Stimulated activated CD4-positive, alpha-beta T cell treated with anti-CD3 and anti-CD28 coated beads, Interleukin-15, amount 100 ng/mL, for 24 hours (primary cell): ENCODE measurements around the gene RNPEPL1.

ENCODE experiments used
- DNase-seq: peaks from one replicate; pipeline ENCODE4 v3.0.0-alpha.2; 2020

RNPEPL1 gene

DNA sequence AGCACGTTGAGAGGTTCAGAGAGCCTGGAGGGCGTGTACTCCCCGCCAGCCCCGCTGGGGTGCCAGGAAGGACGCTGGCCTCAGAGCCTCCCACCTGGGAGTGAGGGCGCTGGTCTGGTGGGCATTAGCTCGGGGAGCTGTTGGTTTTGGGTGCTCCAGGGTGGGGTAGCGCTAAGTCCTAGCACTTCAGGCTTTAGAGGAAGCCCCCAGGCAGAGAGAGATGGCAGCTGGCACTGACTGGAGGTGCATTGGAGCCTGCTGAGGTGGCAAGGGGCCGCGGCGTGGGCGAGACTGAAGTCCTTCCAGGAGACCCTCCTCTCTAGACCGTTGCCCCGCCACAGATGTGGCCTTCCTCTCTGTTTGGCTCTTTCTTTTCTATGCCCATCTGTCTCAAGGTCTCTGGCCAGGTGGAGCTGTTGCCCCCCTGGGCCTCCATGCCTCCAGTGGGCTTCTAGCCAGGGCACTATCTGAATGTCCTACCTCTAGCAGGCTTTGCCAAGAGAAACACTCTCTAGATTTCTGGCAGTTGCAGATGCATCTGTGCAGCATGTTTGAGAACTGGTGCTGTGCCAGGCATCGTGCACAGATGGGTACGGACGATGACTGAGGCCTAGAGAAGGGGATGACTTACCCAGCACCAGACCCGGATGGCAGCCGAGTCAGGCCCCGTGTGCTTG lies 24.9 kb downstream of the RNPEPL1 start:
- DNase-seq = no peak

DNA sequence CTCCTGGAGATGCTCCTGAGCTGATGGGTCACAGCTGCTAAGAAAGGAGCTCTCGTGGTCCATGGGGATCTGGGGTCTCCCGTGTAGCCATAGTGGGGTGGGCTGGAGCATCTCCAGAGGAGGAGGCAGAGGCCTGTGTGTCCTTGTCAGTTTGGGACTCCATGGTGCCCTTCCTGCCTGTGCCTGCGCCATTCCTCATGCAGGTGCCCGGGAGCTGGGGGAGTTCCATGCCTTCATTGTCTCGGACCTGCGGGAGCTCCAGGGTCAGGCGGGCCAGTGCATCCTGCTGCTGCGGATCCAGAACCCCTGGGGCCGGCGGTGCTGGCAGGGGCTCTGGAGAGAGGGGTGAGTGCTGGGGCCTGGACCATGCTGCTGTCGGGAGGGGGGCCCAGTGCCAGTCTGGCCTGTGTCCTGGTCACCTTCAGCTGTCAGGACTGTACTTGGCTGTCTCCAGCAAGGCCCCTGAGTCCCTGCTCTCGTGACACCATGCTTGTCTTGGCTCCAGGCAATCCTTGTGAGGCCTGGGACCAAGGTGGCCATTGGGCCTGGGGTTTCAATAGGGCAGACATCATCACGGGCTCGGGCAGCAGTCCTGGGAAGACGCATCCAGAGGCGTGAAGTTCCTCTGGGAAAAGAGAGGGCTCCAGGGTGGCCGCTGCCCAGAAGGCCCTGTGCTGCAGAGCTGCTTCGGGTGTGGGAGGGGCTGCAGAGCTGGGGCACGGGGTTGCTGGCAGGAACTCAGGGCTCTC lies 25.6 kb downstream of the RNPEPL1 start:
- no peak for DNase-seq

DNA sequence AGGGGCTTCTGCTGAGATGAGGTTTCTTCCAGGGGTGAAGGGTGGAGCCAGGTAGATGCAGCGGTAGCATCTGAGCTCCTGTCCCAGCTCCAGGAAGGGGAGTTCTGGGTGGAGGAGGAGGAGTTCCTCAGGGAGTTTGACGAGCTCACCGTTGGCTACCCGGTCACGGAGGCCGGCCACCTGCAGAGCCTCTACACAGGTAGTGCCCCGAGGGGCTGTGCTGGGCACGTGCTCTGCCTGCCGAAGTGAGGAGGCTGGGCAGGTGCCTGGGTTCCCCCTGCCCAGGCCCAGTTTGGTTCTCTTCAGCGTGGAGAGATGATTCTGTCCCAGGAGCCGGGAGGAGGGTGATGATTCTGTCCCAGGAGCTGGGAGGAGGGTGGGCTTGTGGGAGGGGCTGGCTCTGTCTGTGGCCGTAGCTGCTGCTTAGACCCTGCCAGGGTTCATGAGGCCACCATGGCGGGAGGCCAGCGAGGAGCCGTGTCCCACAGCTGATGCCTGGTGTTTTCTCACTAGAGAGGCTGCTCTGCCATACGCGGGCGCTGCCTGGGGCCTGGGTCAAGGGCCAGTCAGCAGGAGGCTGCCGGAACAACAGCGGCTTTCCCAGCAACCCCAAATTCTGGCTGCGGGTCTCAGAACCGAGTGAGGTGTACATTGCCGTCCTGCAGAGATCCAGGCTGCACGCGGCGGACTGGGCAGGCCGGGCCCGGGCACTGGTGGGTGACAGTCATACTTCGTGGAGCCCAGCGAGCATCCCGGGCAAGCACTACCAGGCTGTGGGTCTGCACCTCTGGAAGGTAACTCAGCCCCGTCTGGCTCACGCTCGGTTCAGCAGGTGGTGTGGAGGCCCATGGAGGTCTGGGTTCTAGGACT lies 26.5 kb downstream of the RNPEPL1 start:
- no peak for DNase-seq

DNA sequence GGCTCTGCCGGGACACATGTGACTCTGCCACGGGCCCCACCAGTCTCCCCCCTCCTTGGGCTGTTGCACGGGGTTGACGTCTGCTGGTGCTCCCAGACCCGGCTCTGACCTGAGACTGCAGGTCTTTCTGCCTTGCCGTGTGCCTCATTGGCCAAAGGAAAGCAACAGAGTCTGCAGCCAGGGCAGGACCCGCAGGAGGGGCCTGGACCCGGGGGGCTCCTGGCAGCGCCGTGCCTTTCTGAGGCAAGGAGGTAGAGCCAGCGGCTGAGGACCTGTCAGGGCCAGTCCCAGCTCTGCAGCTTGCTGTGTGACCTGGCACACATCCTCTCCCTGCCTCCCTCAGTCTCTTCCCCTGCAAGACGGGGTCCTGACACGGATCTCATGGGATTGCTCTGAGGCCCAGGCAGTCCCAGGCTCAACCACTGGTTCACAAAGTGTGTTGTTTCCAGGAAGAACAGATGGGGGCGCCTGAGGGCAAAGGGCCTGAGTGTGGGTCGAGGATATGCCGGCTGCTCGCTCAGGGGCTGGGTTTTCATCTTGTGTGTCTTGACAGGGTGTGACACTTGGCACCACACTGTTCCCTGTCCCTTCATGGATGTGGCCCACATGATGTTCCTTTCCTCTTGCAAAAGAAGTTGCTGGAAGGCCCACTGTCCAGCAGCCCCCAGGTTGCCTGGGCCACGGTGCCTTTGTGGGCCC lies 27.2 kb downstream of the RNPEPL1 start:
- DNase-seq = peak; percentile 52

DNA sequence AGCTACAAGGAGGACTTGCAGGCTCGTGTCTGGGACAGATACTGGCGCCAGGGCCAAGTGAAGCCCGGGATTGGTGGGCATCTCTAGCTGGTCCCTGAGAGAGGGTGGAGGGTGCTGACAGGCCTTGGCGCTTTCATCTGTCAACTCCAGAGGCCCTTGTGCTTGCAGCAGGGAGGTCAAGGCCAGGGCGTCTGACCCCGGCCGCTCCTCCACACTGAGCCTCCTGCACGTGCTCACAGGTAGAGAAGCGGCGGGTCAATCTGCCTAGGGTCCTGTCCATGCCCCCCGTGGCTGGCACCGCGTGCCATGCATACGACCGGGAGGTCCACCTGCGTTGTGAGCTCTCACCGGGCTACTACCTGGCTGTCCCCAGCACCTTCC lies 27.8 kb downstream of the RNPEPL1 start:
- peak; percentile 0 for DNase-seq

DNA sequence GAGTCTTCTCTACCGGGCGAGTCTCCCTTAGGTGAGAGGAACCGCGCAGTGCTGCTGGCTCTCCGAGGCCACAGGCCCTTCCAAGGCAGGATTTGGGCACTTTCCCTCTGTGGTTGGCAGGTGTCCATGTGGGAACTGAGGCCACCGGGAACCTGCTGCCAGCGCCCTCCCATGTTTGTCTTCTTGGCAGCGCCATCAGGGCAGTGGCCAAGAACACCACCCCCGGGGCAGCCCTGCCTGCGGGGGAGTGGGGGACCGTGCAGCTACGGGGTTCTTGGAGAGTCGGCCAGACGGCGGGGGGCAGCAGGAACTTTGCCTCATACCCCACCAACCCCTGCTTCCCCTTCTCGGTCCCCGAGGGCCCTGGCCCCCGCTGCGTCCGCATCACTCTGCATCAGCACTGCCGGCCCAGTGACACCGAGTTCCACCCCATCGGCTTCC lies 28.2 kb downstream of the RNPEPL1 start:
- peak; percentile 1 for DNase-seq

DNA sequence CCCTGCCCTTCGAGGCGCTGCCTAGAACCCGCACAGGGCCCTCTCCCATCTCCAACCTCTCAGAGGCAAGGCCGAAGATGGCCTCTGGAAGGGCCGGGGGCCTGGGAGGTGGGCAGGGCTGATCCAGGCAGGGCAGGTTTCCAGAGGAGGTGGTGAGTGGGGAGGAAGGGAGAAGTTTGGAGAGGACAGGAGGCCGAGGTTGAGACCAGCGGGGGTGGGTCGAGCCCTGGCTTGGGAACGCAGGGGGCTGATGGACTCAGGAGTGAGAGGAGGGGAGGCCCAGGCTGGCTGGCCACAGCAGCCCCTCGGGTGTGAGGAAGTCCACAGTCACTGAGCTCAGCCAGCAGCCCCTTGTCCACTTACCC lies 28.8 kb downstream of the RNPEPL1 start:
- peak; percentile 0 for DNase-seq

DNA sequence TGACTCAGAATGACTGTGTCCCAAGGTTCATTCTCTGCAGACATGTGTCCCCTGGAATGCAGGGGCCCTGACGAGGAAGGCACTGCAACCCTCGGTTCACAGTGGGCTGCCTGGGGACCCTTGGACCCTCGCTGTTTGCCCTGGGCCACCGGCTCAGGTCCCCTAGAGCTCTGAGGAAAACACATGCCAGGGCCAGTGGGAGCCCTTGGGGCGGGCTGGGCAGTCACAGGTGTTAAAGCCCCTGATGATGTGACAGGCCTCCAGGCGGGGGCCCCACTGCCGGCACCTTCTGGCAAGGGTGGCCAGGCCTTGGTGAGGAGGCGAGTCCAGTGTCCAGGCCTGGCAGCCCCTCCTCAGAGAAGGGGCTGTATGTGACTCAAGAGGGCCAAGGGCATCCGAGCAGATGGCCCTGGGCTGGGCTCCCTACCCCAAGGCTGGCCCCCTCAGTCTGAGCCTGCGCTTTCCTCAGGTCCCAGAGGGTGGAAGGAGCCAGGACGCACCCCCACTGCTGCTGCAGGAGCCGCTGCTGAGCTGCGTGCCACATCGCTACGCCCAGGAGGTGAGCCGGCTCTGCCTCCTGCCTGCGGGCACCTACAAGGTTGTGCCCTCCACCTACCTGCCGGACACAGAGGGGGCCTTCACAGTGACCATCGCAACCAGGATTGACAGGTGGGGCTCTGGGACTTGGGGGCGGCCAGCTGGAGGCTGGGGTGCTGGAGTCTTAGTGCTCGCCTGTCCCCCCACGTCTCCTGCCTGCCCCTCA lies 29.3 kb downstream of the RNPEPL1 start:
- no peak for DNase-seq

DNA sequence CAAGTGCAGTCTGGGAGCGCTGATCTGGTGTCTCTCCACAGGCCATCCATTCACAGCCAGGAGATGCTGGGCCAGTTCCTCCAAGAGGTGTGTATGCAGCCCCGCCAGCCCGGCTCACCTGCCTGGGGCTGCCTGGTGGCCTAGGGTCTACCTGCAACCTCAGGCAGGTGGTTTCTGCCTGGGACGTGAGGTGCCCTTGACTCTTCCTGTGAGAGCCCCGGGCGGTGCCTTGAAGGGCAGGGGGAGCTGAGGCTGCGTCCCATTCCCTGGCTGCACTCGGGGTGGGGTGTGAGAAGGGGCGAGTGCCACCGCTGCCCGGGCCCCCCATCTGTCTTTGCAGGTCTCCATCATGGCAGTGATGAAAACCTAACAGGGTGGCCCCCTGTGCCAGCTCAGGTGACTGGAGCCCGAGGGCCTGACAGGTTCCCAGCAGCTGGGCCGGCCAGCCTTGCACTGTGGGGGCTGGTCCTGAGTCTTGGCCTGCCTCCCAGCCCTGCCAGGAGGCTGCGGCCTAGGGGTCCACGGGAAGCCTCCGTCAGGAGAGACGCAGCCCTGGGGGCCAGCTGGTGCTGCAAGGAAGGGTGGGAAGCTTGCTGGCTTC lies 30.1 kb downstream of the RNPEPL1 start:
- no peak for DNase-seq

DNA sequence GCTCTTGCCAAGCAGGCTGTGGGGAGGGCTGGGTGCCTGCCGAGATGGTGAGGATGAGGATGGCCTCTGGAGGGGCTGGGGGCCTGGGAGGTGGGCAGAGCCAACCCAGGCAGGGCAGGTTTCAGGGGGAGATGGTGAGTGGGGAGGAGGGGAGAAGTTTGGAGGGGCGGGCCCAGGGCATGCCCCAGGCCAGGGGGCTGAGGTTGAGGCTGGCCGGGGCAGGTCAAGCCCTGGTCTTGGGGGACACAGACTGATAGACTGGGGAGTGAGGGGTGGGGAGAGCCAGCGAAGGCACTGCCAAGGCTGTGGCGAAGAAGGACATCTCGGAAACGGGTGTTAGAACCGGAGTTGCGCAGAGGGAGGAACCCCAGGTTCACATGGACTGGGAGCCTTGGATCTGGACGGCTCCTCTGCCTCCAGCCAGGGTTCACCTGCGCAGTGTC lies 30.9 kb downstream of the RNPEPL1 start:
- no peak for DNase-seq

DNA sequence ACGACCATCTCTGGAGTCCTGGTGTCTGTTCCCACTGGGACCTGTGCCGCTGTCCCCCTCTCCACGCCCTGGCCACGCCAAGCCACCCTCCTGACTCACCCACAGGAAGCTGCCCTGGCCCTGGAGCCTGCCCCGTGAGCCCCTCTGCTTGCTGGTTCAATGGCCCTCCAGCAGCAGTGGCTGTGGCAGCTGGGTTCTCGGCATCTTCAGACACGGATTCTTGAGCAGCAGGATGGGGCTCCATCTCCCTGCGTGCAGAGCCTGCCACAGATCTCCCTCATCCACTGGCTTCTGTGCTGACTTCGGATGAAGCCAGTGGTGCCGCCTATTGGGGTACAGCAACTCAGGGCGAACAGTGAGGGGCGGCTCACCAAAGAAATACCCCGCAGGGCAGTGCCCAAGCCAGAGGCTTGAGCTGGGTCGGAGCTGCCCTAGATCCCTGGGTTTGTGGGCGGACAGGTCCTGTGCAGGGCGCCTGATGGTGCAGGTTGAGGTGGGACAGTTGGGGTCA lies 32.2 kb downstream of the RNPEPL1 start:
- DNase-seq = no peak

DNA sequence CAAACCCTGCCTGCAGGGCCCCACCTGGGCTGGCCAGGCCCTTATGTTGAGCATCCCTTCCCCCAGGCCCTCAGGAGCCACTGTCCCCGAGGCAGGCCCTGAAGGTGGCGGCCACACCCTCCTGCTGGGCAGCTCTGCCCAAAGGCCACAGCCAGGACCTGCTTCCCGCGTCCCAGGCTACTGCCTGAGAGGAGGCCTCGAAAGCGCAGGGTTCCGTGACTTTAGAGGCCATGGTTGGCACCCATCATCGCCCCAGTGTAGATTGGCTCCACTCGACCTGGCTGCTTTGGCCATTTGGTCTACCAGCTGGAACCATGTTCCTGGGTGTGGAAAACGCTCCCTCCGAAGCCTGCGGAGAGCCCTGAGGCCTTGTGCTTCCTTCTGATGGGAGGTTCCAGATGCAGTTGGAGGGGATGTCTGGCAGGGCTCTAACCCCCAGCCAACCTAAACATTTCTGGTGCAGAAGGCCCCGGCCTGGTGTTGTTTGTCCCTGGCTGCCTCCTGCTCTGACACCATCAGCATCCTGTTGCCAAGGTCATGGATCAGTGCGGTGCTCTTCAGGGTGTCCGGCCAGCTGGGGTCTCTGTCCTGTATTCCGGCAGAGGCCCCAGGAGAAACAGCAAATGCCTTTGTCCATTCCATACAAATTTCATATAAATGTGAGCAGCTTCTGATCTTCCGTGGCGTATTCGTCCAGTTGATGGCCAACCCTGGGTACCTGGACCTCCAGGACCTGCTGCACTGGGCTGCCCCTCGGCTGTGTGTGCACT lies 33.0 kb downstream of the RNPEPL1 start:
- DNase-seq = peak; percentile 1

DNA sequence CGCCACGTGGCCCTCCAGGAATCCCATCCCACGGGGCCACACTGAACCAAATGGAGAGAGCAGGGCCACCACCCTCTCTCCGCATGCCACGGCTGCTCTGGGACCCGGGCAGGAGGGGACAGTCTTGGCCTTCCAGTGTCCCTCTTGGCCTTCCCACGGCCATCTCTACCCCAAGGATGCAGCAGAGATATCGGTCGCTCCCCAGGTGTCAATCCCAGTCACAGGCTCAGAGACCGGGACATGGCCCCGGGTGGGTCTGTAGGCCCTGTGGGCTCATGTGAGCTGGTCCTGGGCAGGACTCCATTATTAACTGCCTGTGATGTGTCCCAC lies 33.5 kb downstream of the RNPEPL1 start:
- no peak for DNase-seq

DNA sequence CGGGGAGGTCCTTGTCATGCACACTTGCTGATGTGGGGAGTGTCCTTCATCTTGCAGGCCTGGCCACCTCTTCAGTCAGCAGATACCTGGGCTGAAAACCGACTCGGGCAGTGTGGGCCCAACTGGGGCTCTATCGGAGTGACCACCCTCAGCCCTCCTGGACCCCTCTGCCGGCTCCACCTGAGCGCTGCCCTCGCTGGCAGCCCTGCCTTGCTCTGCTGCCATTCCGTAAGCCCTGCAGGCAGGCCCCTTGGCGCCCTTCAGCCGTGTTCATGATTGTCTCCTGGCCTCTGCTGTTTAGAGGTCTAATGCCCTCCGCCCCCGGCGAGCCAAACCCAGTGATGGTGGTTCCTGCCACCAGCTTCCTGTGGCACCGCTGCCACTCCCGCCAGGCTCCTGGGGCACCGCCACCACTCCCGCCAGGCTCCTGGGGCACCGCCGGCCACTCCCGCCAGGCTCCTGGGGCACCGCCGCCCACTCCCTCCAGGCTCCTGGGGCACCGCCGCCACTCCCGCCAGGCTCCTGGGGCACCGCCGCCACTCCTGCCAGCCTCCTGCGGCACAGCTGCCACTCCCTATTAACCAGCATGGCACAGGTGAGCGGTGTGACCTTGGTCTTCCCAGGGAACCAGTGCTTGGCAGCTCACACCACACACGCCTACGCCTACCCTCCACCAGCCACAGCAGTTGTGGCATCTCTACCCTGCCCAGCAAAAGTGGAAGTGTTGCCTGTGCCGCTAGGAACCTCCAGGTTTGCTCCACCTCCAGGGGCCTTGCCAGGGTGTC lies 34.2 kb downstream of the RNPEPL1 start:
- DNase-seq = peak; percentile 1

DNA sequence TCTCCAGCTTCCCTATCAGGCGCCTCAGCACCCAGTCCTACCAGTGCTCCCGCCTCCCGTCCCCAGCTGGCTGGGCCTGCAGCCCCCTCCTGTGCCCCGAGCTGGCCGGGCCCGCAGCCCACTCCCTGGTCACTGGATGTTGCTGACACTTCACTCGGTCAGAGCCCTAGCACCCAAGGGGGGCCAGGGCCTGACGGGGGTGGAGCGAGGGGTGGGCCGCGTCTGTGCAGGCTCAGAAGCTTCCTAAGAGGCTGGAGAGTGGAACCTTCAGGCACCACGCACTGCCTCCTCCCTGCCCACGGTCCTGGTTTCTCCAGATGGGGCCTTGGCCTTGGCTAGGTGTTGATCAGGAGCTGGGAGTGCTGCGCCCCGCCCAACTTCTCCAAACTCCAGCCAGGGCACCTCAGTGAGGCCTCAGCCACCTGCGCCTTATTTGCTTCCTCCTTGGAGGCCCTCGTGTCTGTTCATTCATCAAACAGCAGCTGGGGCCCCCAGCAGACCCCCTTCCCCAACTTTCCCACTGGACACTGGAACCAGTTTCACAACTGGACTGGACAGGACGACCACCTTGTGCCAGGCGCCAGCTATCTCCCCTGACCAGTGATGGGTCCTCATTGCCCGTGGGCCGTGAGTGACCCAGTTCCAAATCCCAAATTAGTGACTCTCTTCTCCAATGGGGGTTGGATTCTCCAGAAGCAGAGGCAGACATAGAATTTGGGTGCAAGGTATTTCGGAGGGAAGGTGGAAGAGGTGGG lies 35.0 kb downstream of the RNPEPL1 start:
- DNase-seq = peak; percentile 1

DNA sequence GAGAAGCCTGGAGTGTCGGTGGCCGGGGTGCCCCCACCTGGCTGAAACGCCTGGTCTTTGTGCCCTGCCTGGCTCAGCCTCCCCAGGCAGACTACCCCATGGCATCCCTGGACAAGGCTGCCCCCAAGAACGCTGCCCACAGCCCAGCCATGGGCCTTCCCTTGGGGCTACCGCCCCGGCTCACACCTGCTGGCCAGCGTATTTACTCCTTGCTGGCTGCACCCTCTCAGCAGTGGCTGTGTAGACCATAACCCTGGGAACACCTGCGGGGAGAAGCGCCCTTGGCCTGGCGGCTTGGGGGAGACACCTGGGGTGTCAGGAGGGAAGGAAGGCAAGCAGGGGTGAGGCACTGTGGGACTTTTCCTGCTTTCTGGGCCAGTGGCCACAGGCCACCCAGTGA lies 35.6 kb downstream of the RNPEPL1 start:
- peak; percentile 1 for DNase-seq

DNA sequence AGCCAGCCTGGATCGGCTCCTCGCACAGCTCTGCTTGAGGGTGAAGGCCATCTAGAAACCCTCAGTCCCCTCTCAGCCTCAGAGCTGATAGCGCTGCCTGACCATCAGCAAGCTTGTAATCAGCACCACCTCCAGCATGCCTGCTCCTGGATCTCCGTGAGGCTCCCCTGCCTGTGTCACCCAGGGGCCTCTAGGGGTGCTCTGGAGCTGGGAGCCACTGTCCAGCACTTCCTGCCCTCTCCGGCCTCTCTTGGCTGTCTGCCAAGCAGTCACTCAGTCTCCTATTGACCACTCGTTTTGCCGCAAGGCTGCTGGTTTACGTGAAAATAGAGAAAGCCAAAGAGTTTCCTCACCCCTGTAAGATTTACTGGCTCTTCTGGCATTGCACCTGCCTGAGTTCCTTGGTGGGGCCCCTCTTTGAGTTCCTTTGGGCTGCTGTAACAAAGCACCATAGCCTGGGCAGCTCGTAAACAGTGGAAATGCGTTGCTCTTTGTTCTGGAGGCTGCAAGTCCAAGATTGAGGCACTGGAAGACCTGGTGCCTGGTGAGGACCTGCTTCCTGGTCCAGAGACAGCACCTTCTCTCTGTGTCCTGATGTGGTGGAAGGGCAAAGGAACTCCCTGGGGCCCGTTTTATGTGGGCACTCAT lies 36.1 kb downstream of the RNPEPL1 start:
- peak; percentile 5 for DNase-seq

DNA sequence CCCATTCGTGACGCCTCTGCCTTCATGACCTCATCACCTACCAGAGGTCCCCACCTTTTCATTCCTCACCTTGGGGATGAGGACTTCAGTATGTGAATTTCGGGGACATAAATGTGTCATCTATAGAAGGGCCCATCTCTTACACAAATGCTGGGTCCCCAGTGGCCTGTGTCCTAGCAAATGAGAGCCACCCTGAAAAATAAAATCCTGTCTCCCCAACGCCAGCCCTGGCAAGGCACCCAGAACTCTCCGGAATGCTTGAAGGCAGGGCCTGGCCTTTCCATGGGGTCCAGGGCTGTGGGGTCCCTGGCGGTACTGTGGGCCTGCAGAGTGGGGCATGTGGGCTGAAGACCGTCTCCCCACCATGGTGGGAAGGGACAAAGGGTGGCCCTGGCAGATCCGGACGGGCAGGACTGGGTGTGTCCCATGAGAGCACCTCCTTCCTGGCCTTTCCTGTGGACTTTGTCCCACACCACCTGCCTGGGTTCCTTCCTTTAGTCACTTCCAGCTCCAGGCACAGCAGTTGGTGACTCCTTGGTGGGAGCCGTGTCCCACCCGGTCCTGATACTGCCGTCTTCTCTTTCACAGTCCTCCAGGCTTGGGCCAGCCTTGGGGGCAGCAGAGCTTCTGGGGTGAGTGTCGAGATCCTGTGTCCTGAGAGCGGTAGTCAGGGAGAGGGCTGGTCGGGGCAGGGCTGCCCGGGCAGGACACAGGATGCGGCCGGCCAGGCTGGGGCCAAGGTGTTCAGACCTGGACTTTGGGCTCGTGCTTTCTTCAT lies 36.8 kb downstream of the RNPEPL1 start:
- no peak for DNase-seq
